Liver (tissue), 9 donors: ENCODE measurements around the gene UBL3. TPM values are rescaled to one million over a fixed set of nuclear protein-coding genes. Genes with fewer than 3 reads are reported as not detected.

Experiments used
- DNase-seq: peaks from one replicate; pipeline ENCODE4 v3.0.0-alpha.2; 2017; ENCODE audit warnings: low spot score
- H3K27ac ChIP-seq, 2 donors: one replicate each; pipeline ENCODE4 v1.7.0; 2013; ENCODE audit warnings: inconsistent platforms in 2 of 2, low read length in 2 of 2, control low read depth in 1 of 2, low read depth in 1 of 2, mild to moderate bottlenecking in 1 of 2
- H3K27me3 ChIP-seq, 4 donors: one replicate each; pipeline versions ENCODE4 v1.6.1 to v1.7.0; 2013; ENCODE audit warnings: low read length in 3 of 4, inconsistent platforms in 1 of 4, mild to moderate bottlenecking in 1 of 4, moderate library complexity in 1 of 4; ENCODE audit not compliant: control insufficient read depth in 4 of 4, insufficient read depth in 4 of 4
- H3K36me3 ChIP-seq, 4 donors: one replicate each; pipeline versions ENCODE4 v1.6.1 to v1.7.0; 2013; ENCODE audit warnings: low read length in 3 of 4, mild to moderate bottlenecking in 3 of 4, low read depth in 1 of 4, moderate library complexity in 1 of 4; ENCODE audit not compliant: control insufficient read depth in 4 of 4, insufficient read depth in 3 of 4
- H3K4me1 ChIP-seq, 4 donors: one replicate each; pipeline versions ENCODE4 v1.6.1 to v1.7.0; 2013; ENCODE audit warnings: low read length in 3 of 4, mild to moderate bottlenecking in 3 of 4, moderate library complexity in 1 of 4; ENCODE audit not compliant: control insufficient read depth in 4 of 4, insufficient read depth in 4 of 4
- H3K4me3 ChIP-seq, 3 donors: one replicate each; pipeline versions ENCODE4 v1.6.1 to v1.7.0; 2013; ENCODE audit warnings: low read length in 3 of 3, control low read depth in 1 of 3, low read depth in 1 of 3, mild to moderate bottlenecking in 1 of 3
- H3K9ac ChIP-seq, 2 donors: one replicate each; pipeline ENCODE4 v1.7.0; 2013; ENCODE audit warnings: low read length in 2 of 2, mild to moderate bottlenecking in 2 of 2, moderate library complexity in 2 of 2, control low read depth in 1 of 2, low read depth in 1 of 2
- H3K9me3 ChIP-seq, 4 donors: one replicate each; pipeline versions ENCODE4 v1.6.1 to v1.7.0; 2013; ENCODE audit warnings: low read length in 3 of 4; ENCODE audit not compliant: control insufficient read depth in 4 of 4
- EGR1 ChIP-seq, 2 donors: IDR thresholded peaks; 2 replicates each; pipeline ENCODE4 v1.6.1; 2016 to 2018; ENCODE audit warnings: antibody characterized with exemption in 2 of 2, low read depth in 2 of 2
- FOXA2 ChIP-seq: IDR thresholded peaks from 2 replicates; pipeline ENCODE4 v1.6.1; 2016; ENCODE audit warnings: antibody characterized with exemption
- GABPA ChIP-seq, 2 donors: IDR thresholded peaks in 1 of 2; conservative IDR thresholded peaks in 1 of 2; 2 replicates each; pipeline ENCODE4 v1.6.1; 2016; ENCODE audit warnings: antibody characterized with exemption in 2 of 2, mild to moderate bottlenecking in 1 of 2, moderate library complexity in 1 of 2
- HNF4A ChIP-seq, 2 donors: conservative IDR thresholded peaks; 2 replicates each; pipeline ENCODE4 v1.6.1; 2016; ENCODE audit warnings: antibody characterized with exemption in 2 of 2, mild to moderate bottlenecking in 2 of 2
- HNF4G ChIP-seq: IDR thresholded peaks from 2 replicates; pipeline ENCODE4 v1.6.1; 2016; ENCODE audit warnings: antibody characterized with exemption
- JUND ChIP-seq, 2 donors: IDR thresholded peaks; 2 replicates each; pipeline ENCODE4 v1.6.1; 2016; ENCODE audit warnings: antibody characterized with exemption in 2 of 2
- MAX ChIP-seq: IDR thresholded peaks from 2 replicates; pipeline ENCODE4 v1.6.1; 2016; ENCODE audit warnings: antibody characterized with exemption
- NR2F2 ChIP-seq: IDR thresholded peaks from 2 replicates; pipeline ENCODE4 v1.6.1; 2016; ENCODE audit warnings: antibody characterized with exemption
- RAD21 ChIP-seq, 2 donors: IDR thresholded peaks; 2 replicates each; pipeline ENCODE4 v1.6.1; 2016; ENCODE audit warnings: antibody characterized with exemption in 2 of 2, mild to moderate bottlenecking in 2 of 2
- REST ChIP-seq: IDR thresholded peaks from 2 replicates; pipeline ENCODE4 v1.6.1; 2016; ENCODE audit warnings: antibody characterized with exemption, mild to moderate bottlenecking
- RXRA ChIP-seq, 2 donors: IDR thresholded peaks; 2 replicates each; pipeline ENCODE4 v1.6.1; 2017 to 2018; ENCODE audit warnings: antibody characterized with exemption in 2 of 2, mild to moderate bottlenecking in 1 of 2
- SP1 ChIP-seq: IDR thresholded peaks from 2 replicates; pipeline ENCODE4 v1.6.1; 2018; ENCODE audit warnings: antibody characterized with exemption, mild to moderate bottlenecking
- TAF1 ChIP-seq: conservative IDR thresholded peaks from 2 replicates; pipeline ENCODE4 v1.6.1; 2016; ENCODE audit warnings: antibody characterized with exemption, mild to moderate bottlenecking
- YY1 ChIP-seq: IDR thresholded peaks from 2 replicates; pipeline ENCODE4 v1.6.1; 2016; ENCODE audit warnings: antibody characterized with exemption, mild to moderate bottlenecking
- ZBTB33 ChIP-seq: IDR thresholded peaks from 2 replicates; pipeline ENCODE4 v1.6.1; 2016; ENCODE audit warnings: antibody characterized with exemption
- WGBS: extraction: QIAGEN DNeasy Blood & Tissue Kit; methylation state at CpG from one replicate; pipeline ENCODE4 v1.1.7; 2013; 5-methylcytosine and 5-hydroxymethylcytosine counted together
- polyA plus RNA-seq, 2 donors: library from polyadenylated mRNA; stranded (reverse) in 1 of 2; unstranded in 1 of 2; fragments of 200-250 nt in 1 of 2; fragments of >200 nt in 1 of 2; fragmentation: Nextera tagmentation in 1 of 2; extraction: Ambion mirVana in 1 of 2; gene quantifications; one replicate each; pipeline versions ENCODE4 v1.2.1 to v1.2.3, GENCODE V29; 2013 to 2015
- total RNA-seq, 2 donors: library from RNA; depleted of rRNA; stranded (reverse); fragments of >200 nt; gene quantifications; one replicate each; pipeline ENCODE4 v1.2.3, GENCODE V29; 2014
- donor health status: healthy.
- donor health status: healthy.
- donor health status: healthy.
- donor health status: healthy.
- donor health status: healthy.

Gene UBL3
- total and polyA plus RNA-seq, 4 donors = 13.9 to 21.3 (median 15.9) TPM

- no peak overlapping the region for H3K4me3 ChIP-seq
- peaks cover 2 to 17% (median 9%) of the 10 kb centered on the region in 4 donors for H3K4me1 ChIP-seq
- WGBS = 96% methylated on average over 1 of the region's 1 CpG
- no peak for DNase-seq
- H3K36me3 ChIP-seq = no peaks in the 10 kb centered on the region
- TF ChIP-seq RAD21 (IDR thresholded peaks at IDR 0.05) (no peak), EGR1 (IDR thresholded peaks at IDR 0.05; ENCODE audit: low read depth in 2 of 2) (no peak), FOXA2 (no peak), TAF1 (no peak), SP1 (no peak), HNF4G (no peak), HNF4A (conservative IDR thresholded peaks at IDR 0.05) (no peak), JUND (IDR thresholded peaks at IDR 0.05) (no peak), GABPA (IDR thresholded peaks at IDR 0.05 in 1 of 2, conservative IDR thresholded peaks at IDR 0.05 in 1 of 2) (no peak), REST (no peak), NR2F2 (no peak), MAX (no peak), RXRA (IDR thresholded peaks at IDR 0.05) (no peak), ZBTB33 (no peak), YY1 (no peak)
- H3K27ac ChIP-seq = no peak overlapping the region
- no peak overlapping the region for H3K9ac ChIP-seq
- no peaks in the 10 kb centered on the region for H3K9me3 ChIP-seq
- H3K27me3 ChIP-seq = no peaks in the 10 kb centered on the region
These were observed 6.0 kb downstream of the UBL3 start for GRCh38 chr13:29844441-29844840.

GRCh38 chr13:29840585-29840984, 9.8 kb downstream of the UBL3 start:
- no peaks in the 10 kb centered on the region for H3K9me3 ChIP-seq
- TF ChIP-seq FOXA2 (no peak), MAX (no peak)
- H3K27ac ChIP-seq = no peak overlapping the region
- no peak overlapping the region for H3K9ac ChIP-seq
- WGBS = 91% methylated on average over 3 of the region's 3 CpGs
- H3K4me3 ChIP-seq = no peak overlapping the region
- peaks cover 0 to 8% (median 4%) of the 10 kb centered on the region in 4 donors for H3K4me1 ChIP-seq
- DNase-seq = no peak
- H3K36me3 ChIP-seq = no peaks in the 10 kb centered on the region
- H3K27me3 ChIP-seq = no peaks in the 10 kb centered on the region
